Type B pancreatic cell (in vitro differentiated cells): ENCODE results near the gene FAM131B. TPM values are rescaled to one million over a fixed set of nuclear protein-coding genes. Genes with fewer than 3 reads are reported as not detected.

Source experiments
- DNase-seq: peaks from one replicate; pipeline ENCODE4 v3.0.0; 2021; ENCODE audit warnings: mixed read lengths; ENCODE audit not compliant: unreplicated experiment; ENCODE audit errors: extremely low spot score
- H3K27ac Mint-ChIP-seq: 2 replicates; pipeline ENCODE4 v1.8.0; 2021; ENCODE audit warnings: mild to moderate bottlenecking, mixed read lengths
- H3K27me3 Mint-ChIP-seq: 2 replicates; pipeline ENCODE4 v1.8.0; 2021; ENCODE audit warnings: mixed read lengths
- H3K36me3 Mint-ChIP-seq: 2 replicates; pipeline ENCODE4 v1.8.0; 2021; ENCODE audit warnings: mixed read lengths
- H3K4me1 Mint-ChIP-seq: one replicate; pipeline ENCODE4 v1.8.0; 2021; ENCODE audit warnings: mixed read lengths; ENCODE audit not compliant: unreplicated experiment
- H3K4me3 Mint-ChIP-seq: 2 replicates; pipeline ENCODE4 v1.8.0; 2021; ENCODE audit warnings: mild to moderate bottlenecking, mixed read lengths
- H3K9me3 Mint-ChIP-seq: 2 replicates; pipeline ENCODE4 v1.8.0; 2021; ENCODE audit warnings: mixed read lengths
- CTCF ChIP-seq: fragments of 200-600 bp; sonication (generic); conservative IDR thresholded peaks from 2 replicates; pipeline ENCODE4 v1.5.0; 2021; ENCODE audit warnings: antibody characterized with exemption, mild to moderate bottlenecking
- total RNA-seq: library from RNA; stranded (reverse); gene quantifications from 2 replicates; pipeline ENCODE4 v1.2.1, GENCODE V29; 2021; ENCODE audit warnings: low replicate concordance

The FAM131B gene
- total RNA-seq, 1 donor from 2014 or later = 6.5 TPM

DNA sequence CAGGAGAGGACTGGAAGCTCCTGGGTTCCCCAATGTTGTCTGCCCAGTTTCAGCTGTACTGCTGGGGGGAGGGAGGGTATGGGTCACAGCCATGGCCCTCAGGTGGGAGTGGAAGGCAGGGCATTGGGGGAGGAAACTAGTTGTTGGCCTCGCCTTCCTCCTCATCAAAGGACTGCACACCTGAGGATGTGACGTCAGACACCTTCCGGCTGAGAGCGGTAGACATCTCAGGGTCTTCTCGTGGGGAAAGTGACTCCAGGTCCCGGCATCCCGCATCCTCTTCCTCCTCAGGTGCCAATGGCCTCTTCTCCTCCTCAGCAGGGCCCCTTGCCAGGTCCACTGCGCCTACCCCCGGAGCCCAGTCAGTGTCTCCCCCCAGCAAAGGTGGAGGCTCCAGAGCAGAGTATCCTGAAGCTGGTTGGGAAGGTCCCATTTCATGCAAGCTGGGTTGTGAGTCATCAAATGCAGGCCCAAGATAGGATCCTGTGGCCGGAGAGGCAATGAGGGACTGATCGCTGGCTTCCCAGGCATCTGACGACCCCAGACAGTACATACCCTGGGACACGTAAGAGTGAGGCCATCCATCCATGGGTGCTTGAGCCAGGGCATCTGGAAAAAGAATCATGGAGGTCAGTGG is 6.0 kb downstream of the FAM131B start:
- no peak overlapping the region for H3K27ac Mint-ChIP-seq
- TF ChIP-seq CTCF = no peak
- no peaks in the 10 kb centered on the region for H3K9me3 Mint-ChIP-seq
- DNase-seq = no peak
- no peak overlapping the region for H3K4me3 Mint-ChIP-seq
- peaks cover 13% of the 10 kb centered on the region for H3K4me1 Mint-ChIP-seq
- peaks cover 53% of the 10 kb centered on the region for H3K27me3 Mint-ChIP-seq
- peaks cover 8% of the 10 kb centered on the region for H3K36me3 Mint-ChIP-seq

GRCh38 chr7:143355450-143356385 is 6.8 kb downstream of the FAM131B start:
- no peak for DNase-seq

DNA sequence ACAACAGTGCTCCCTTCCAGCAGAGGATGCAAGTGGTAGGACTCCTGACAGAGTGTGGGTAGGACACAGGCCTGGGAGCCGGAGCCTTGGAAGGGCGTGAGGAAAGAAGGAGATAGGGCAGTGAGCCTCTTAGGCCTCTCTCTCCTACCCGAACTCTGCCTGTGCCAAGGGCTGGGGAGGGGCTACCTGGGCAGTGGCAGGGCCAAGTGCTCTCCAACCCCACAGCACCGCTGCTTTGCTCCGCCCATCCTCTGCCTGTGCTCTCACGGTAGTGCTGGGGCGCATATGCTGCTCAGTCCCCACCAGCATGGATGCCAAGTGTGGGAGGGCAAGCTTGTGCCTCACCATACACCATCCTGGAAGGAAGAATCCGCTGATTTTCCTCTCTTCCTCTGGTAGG is 7.5 kb downstream of the FAM131B start:
- Mint-ChIP-seq H3K4me1 (peaks cover 9% of the 10 kb centered on the region), H3K9me3 (no peaks in the 10 kb centered on the region), H3K36me3 (peaks cover 8% of the 10 kb centered on the region), H3K27me3 (peaks cover 42% of the 10 kb centered on the region), H3K27ac (no peak overlapping the region), H3K4me3 (no peak overlapping the region)
- TF ChIP-seq CTCF = no peak
- DNase-seq = no peak

More at GRCh38 chr7:143355450-143356385, 6.8 kb downstream of the FAM131B start:
- no peak for TF ChIP-seq CTCF
- Mint-ChIP-seq H3K36me3 (peaks cover 8% of the 10 kb centered on the region), H3K9me3 (no peaks in the 10 kb centered on the region), H3K4me3 (no peak overlapping the region), H3K27ac (no peak overlapping the region), H3K4me1 (peaks cover 13% of the 10 kb centered on the region), H3K27me3 (peaks cover 49% of the 10 kb centered on the region)

DNA sequence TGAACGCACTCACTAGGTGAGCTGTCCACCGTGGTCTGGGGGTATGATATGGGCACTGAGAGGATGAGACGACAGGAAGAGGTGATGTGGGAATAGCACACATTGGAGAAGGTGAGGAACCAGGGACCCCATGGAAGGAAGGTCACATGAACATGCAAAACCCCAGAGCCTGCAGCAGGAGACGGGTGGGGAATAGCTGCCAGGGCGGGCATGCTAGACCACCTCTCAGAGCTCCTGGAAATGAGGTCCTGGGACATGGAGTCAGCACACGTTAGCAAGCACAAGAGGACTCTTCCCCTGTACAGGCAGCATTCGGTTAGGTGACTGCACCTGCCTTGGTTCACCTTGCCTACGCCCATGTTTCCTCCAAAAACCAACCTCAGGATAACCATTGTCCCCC is 8.1 kb downstream of the FAM131B start:
- Mint-ChIP-seq H3K27me3 (peaks cover 42% of the 10 kb centered on the region), H3K9me3 (no peaks in the 10 kb centered on the region), H3K36me3 (peaks cover 7% of the 10 kb centered on the region), H3K4me1 (peaks cover 9% of the 10 kb centered on the region), H3K27ac (no peak overlapping the region), H3K4me3 (no peak overlapping the region)
- no peak for DNase-seq
- TF ChIP-seq CTCF = no peak

DNA sequence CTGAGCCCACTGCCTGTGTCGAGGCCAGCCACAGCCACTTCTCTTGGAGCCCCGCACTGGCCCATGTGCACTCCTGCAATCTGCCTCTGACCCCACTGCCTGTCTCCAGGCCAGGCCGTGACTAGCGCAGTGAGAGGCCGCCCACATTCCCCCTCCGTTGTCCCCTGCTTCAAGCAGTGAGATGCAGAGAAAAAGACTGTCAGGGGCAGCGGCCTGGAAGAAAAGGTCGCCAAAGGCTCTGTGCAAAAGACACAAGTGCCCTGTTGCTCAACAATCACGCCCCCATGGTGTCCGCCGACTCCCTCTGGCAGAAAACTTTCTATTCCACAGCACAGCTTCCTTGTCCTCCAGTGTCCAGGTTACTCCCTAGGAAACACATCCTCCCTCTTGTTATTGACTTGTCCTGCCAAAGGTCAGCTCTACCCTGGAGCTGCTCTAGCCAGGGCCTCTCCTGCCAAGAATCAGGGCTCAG is 9.9 kb downstream of the FAM131B start:
- Mint-ChIP-seq H3K4me3 (no peak overlapping the region), H3K27me3 (peaks cover 34% of the 10 kb centered on the region), H3K27ac (peak overlapping the region; percentile 46), H3K36me3 (peaks cover 3% of the 10 kb centered on the region), H3K9me3 (no peaks in the 10 kb centered on the region), H3K4me1 (peaks cover 9% of the 10 kb centered on the region)
- no peak for DNase-seq
- TF ChIP-seq CTCF = no peak
